Fibroblast of the aortic adventitia (primary cell): ENCODE results near the gene IL17REL. TPM values are rescaled to one million over a fixed set of nuclear protein-coding genes. Genes with fewer than 3 reads are reported as not detected.
A peak's percentile ranks its signal among the peaks of the same experiment; 100 is the strongest.

Experiments used
- DNase-seq: peaks from one replicate; pipeline ENCODE4 v3.0.0-alpha.2; 2010; ENCODE audit warnings: low read depth
- H3K4me3 ChIP-seq: 2 replicates; pipeline ENCODE4 v1.5.1; 2011; ENCODE audit warnings: low read depth, mild to moderate bottlenecking, control low read depth, low read length, moderate library complexity
- total RNA-seq: library from RNA; depleted of rRNA; stranded (reverse); fragments of >200 nt; gene quantifications from 2 replicates; pipeline ENCODE4 v1.2.3, GENCODE V29; 2012; ENCODE audit warnings: low replicate concordance
- TF ChIP-seq, protein P1 (sequence below): IDR thresholded peaks from 2 replicates; pipeline ENCODE4 v1.5.1; 2011; ENCODE audit warnings: mild to moderate bottlenecking, low read length, control low read depth, inconsistent platforms; ENCODE audit not compliant: insufficient read depth

Gene IL17REL
- total RNA-seq, 1 donor: not detected

DNA sequence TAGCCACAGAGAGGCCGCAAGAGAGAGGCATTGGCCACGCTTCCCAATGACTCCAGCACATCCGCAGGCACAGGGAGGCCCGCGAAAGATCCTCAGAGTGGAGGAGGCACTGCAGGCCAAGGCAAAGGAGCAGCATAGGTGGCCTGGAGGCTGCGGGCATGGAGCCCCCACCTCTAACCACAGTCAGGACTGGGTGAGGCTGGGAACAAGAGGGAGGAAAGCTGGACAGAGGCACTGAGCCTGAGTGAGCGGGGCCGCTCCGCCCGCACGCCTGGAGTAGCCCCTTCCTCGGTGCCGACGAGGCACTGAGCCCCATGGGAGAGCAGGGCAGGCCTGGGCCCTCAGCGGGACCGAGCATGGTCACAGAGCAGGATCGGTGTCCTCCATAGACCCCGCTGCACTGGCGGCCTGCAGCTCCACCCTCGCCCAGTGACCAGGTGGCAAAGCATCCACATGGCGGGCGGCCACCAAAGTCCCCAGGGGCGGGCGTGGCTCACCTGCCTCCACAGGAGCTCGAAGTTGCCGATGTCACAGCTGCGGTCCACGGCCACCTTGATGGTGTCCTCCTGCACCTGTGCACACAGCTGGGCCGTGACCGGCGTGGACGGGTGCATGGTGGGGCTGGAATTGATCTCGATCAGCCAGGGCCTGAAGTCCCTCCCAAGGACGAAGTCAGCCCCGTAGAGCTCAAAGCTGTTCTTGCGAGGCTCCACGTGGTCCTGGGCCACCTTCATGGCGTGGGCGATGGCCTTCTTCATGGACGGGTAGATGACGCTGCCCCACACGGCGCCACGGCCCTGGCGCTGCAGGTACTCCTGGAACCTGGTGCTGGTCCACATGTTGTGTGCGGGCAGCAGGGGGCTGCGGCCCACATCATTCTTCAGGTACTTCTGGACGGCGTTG is 18.9 kb upstream of the IL17REL start:
- TF ChIP-seq, protein P1, sequence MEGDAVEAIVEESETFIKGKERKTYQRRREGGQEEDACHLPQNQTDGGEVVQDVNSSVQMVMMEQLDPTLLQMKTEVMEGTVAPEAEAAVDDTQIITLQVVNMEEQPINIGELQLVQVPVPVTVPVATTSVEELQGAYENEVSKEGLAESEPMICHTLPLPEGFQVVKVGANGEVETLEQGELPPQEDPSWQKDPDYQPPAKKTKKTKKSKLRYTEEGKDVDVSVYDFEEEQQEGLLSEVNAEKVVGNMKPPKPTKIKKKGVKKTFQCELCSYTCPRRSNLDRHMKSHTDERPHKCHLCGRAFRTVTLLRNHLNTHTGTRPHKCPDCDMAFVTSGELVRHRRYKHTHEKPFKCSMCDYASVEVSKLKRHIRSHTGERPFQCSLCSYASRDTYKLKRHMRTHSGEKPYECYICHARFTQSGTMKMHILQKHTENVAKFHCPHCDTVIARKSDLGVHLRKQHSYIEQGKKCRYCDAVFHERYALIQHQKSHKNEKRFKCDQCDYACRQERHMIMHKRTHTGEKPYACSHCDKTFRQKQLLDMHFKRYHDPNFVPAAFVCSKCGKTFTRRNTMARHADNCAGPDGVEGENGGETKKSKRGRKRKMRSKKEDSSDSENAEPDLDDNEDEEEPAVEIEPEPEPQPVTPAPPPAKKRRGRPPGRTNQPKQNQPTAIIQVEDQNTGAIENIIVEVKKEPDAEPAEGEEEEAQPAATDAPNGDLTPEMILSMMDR: no peak
- H3K4me3 ChIP-seq: no peak overlapping the region

DNA sequence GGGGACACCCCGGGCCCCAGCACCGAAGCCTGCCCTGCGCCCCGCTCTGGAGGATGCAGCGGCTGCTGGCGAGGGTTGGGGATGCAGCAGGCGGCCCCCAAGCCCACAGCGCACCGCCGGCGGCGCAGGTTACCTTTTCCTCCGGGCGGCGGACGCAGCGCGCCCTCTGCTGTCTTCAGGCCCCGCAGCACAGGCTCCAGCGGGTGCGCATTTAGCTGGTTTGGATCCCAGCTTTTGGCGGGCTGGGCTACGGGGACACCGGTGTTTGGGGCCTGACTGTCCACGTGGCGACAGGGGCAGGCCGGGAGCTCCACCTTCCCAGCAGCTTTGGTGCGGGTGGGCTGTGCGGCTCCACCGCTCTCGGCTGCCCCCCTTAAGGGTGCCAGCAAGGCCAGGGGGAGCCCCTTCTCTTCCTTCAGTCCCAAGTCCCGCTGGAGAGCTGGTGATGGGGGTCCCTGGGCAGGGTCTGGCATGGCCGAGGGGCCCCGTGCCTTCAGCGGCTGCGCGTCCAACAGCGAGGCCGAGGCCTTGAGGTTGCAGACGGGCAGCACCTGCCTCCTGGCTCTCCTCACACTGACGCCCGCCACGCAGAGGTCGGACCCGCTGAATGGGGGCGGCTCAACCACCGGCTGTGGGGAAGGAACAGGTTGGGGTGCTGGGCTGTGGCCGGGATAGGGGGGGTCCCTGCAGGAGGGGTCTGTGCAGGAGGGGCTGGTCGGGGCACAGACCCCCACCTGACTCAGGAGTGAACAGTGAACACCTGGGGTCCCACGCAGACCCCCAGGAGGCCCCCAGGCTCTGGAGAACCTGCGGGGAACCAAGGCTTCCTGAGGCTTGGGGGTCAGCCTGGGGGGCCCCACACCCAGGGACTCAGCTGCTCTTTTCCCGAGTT is 18.0 kb upstream of the IL17REL start:
- TF ChIP-seq, protein P1: peak; percentile 88
- DNase-seq: peak; percentile 62
- no peak overlapping the region for H3K4me3 ChIP-seq

More for the DNA sequence above, 18.9 kb upstream of the IL17REL start:
- DNase-seq: no peak

- no peak overlapping the region for H3K4me3 ChIP-seq
- TF ChIP-seq, protein P1: no peak
- DNase-seq: no peak
Observed at GRCh38 chr22:50027639-50028537, 15.3 kb upstream of the IL17REL start.

DNA sequence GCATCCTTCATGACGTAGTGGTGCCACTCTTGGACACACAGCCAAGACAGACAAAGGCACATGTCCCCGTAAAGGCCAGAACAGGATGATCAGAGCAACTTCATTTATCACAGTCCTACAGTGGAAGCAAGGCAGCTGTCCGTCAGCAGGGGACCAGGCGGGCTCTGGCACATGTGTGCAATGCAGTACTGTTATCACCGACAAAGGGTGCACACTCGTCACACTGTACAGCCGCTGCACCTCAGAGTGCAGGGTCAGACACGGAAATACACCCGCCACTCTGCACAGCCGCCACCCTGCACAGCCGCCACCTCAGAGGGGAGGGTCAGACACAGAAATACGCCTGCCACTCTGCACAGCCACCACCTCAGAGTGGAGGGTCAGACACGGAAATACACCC is 13.4 kb upstream of the IL17REL start:
- H3K4me3 ChIP-seq: no peak overlapping the region
- DNase-seq: no peak
- TF ChIP-seq, protein P1: no peak

GRCh38 chr22:50022171-50022819 is 9.7 kb upstream of the IL17REL start:
- TF ChIP-seq, protein P1: no peak
- DNase-seq: no peak
- H3K4me3 ChIP-seq: no peak overlapping the region

GRCh38 chr22:50020606-50021005 is 8.0 kb upstream of the IL17REL start:
- H3K4me3 ChIP-seq: no peak overlapping the region
- DNase-seq: no peak

More at GRCh38 chr22:50020606-50021005, 8.0 kb upstream of the IL17REL start:
- TF ChIP-seq, protein P1: no peak
